ENCODE results near the gene ADNP2.

DNA sequence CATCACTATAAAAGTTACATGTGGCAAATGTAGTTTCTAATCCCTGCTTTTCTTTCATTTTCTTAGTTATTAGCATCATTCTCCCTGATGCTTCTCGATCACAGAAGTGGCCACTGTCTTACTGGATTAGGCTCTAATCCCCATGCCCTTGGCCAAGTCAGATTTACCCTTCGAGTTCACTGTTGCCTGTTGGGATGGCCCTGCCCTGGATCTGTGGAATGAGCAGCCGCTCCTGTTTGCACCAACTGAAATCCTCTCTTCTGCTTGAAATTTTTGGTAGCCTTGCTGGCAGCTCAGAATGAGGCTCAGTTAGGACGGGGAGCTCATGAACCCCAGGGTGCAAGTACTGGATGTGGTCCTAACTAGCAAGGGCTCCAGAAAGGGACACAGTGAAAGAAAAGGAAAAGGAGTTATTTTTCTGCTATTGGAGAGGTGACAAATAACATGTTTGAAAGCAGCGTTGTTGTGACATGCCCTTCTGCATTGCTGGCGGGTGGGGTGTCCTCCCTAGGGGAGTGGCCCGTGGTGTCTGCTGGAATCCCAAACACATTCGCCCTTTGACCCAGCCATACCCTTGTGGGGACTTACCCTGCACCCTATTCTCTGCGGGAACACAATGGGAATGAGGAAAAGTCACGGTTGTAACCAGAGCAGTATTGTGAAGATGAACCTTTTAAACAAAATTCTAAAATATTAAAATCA lies 40.3 kb upstream of the ADNP2 start:
- TF ChIP-seq, protein P1, sequence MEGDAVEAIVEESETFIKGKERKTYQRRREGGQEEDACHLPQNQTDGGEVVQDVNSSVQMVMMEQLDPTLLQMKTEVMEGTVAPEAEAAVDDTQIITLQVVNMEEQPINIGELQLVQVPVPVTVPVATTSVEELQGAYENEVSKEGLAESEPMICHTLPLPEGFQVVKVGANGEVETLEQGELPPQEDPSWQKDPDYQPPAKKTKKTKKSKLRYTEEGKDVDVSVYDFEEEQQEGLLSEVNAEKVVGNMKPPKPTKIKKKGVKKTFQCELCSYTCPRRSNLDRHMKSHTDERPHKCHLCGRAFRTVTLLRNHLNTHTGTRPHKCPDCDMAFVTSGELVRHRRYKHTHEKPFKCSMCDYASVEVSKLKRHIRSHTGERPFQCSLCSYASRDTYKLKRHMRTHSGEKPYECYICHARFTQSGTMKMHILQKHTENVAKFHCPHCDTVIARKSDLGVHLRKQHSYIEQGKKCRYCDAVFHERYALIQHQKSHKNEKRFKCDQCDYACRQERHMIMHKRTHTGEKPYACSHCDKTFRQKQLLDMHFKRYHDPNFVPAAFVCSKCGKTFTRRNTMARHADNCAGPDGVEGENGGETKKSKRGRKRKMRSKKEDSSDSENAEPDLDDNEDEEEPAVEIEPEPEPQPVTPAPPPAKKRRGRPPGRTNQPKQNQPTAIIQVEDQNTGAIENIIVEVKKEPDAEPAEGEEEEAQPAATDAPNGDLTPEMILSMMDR (IDR thresholded peaks at IDR 0.05), result no peak
- no peak for TF ChIP-seq POLR2A (IDR thresholded peaks at IDR 0.05)
